Measurements from ENCODE around the gene KHDRBS2.

GRCh38 chr6:61810047-61810446 lies 476.0 kb downstream of the KHDRBS2 start:
- TF ChIP-seq POLR2AphosphoS5 (IDR thresholded peaks at IDR 0.05; ENCODE audit: low read depth, low read length) (no peak), TAF1 (IDR thresholded peaks at IDR 0.05; ENCODE audit: borderline replicate concordance, insufficient read depth, low read length) (no peak), SIN3A (IDR thresholded peaks at IDR 0.05; ENCODE audit: borderline replicate concordance, insufficient read depth, low read length) (no peak), REST (IDR thresholded peaks at IDR 0.05; ENCODE audit: insufficient read depth in 1 of 2, low read depth in 2 of 2, low read length in 2 of 2) (no peak)

Measured in PFSK-1 (cell line).